Epithelial cell of esophagus (primary cell): Measurements from ENCODE around the gene ELK3.

Source experiments
- DNase-seq: peaks from one replicate; pipeline ENCODE4 v3.0.0; 2010; ENCODE audit warnings: low read depth
- H3K4me3 ChIP-seq: 2 replicates; pipeline ENCODE4 v1.5.1; 2011; ENCODE audit warnings: mild to moderate bottlenecking, low read length, control low read depth
- CTCF ChIP-seq: IDR thresholded peaks from 2 replicates; pipeline ENCODE4 v1.5.1; 2011; ENCODE audit warnings: low read depth, mild to moderate bottlenecking, low read length, control low read depth, inconsistent platforms; ENCODE audit not compliant: insufficient read depth; ENCODE audit errors: missing control alignments

ELK3 gene

GRCh38 chr12:96300064-96300463 lies 105.9 kb downstream of the ELK3 start:
- no peak overlapping the region for H3K4me3 ChIP-seq
- TF ChIP-seq CTCF = no peak
- DNase-seq = no peak

GRCh38 chr12:96301732-96302131 lies 107.6 kb downstream of the ELK3 start:
- no peak overlapping the region for H3K4me3 ChIP-seq
- TF ChIP-seq CTCF = no peak
- DNase-seq = no peak

DNA sequence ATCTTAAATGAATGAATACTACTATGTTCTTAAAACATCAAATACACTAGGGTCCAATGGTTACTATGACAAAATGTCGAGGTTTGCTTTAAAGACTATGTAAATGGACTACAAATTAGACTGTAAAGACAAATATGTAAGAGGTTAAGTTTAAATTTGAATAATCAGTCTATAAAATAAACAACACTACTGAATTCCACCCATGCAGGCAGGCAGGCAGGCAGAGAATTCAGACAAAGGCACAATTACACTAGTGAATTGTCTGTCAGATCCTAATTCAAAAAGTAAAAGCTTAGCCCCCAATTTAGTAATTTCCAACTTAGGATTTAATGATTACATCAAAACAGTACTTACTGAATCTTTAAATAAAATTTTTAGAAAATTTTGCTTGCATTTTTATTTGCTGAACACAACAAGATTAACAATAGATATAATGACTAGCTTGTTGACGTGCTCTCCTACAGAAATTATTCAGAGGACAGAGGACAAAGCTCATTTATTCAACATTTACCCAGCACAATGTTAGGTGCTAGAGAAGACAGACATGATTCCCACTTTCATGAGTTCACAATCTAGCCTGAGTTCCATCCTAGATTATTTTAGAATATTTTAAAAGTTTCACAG lies 108.6 kb downstream of the ELK3 start:
- TF ChIP-seq CTCF = no peak
- no peak for DNase-seq
- no peak overlapping the region for H3K4me3 ChIP-seq

DNA sequence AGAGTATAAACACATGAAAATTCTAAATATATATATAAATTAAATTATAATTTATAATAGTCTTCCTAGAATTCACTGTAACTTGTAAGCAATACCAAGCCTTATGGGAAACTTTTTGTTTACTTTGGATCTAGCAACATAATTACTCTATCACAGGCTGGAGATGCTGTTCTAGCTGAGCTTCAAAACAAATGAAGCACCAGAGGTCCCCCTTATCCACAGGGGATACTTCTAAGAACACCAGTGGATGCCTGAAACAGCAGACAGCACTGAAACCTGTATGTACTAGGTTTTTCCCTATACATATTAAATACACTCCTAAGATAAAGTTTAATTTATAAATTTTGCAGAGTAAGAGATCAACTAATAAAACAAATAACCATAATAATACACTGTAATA lies 109.5 kb downstream of the ELK3 start:
- no peak for DNase-seq
- TF ChIP-seq CTCF = no peak
- H3K4me3 ChIP-seq = no peak overlapping the region

DNA sequence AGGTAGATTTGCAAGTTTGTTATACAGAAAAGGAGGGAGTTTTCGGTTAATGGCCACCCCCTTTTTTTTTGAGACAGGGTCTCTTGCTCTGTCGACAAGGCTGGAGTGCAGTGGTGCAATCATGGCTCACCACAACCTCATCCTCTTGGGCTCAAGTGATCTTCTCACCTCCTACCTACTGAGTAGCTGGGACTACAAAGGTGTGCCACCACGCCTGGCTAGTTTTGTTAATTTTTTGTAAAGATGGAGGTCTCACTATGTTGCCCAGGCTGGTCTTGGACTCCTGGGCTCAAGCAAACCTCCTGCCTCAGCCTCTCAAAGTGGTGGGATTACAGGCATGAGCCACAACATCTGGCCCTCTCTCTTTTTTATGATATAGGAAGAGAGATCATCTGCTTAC lies 111.5 kb downstream of the ELK3 start:
- TF ChIP-seq CTCF = no peak
- no peak for DNase-seq
- H3K4me3 ChIP-seq = no peak overlapping the region

GRCh38 chr12:96308881-96309280 lies 114.7 kb downstream of the ELK3 start:
- no peak for TF ChIP-seq CTCF
- DNase-seq = no peak
- H3K4me3 ChIP-seq = no peak overlapping the region

GRCh38 chr12:96310067-96310466 lies 115.9 kb downstream of the ELK3 start:
- no peak for TF ChIP-seq CTCF
- no peak overlapping the region for H3K4me3 ChIP-seq
- no peak for DNase-seq
